ENCODE data around the gene IQSEC1. TPM values are rescaled to one million over a fixed set of nuclear protein-coding genes. Genes with fewer than 3 reads are reported as not detected.

The IQSEC1 gene
- total RNA-seq, 1 donor from 2014 or later: 34.2 TPM

GRCh38 chr3:12963231-12963896 lies 109.9 kb downstream of the IQSEC1 start:
- H3K27ac Mint-ChIP-seq: no peak overlapping the region
- H3K4me1 Mint-ChIP-seq (ENCODE audit: low read depth): peaks cover 45% of the 10 kb centered on the region
- no peak for TF ChIP-seq CTCF (IDR thresholded peaks at IDR 0.05; ENCODE audit: unreplicated experiment)
- no peaks in the 10 kb centered on the region for H3K36me3 Mint-ChIP-seq (ENCODE audit: insufficient read depth)
- no peak for DNase-seq (ENCODE audit: low spot score, unreplicated experiment)
- no peaks in the 10 kb centered on the region for H3K9me3 Mint-ChIP-seq (ENCODE audit: low read depth)
- peaks cover under 1% of the 10 kb centered on the region for H3K27me3 Mint-ChIP-seq
- no peak overlapping the region for H3K4me3 Mint-ChIP-seq (ENCODE audit: low read depth)

GRCh38 chr3:12962292-12962691 lies 110.9 kb downstream of the IQSEC1 start:
- H3K4me1 Mint-ChIP-seq (ENCODE audit: low read depth): peaks cover 43% of the 10 kb centered on the region
- no peaks in the 10 kb centered on the region for H3K36me3 Mint-ChIP-seq (ENCODE audit: insufficient read depth)
- no peaks in the 10 kb centered on the region for H3K27me3 Mint-ChIP-seq
- no peak for DNase-seq (ENCODE audit: low spot score, unreplicated experiment)
- no peak for TF ChIP-seq CTCF (IDR thresholded peaks at IDR 0.05; ENCODE audit: unreplicated experiment)
- H3K4me3 Mint-ChIP-seq (ENCODE audit: low read depth): no peak overlapping the region
- H3K9me3 Mint-ChIP-seq (ENCODE audit: low read depth): no peaks in the 10 kb centered on the region
- H3K27ac Mint-ChIP-seq: no peak overlapping the region

- no peak for DNase-seq (ENCODE audit: low spot score, unreplicated experiment)
- Mint-ChIP-seq H3K9me3 (ENCODE audit: low read depth) (no peaks in the 10 kb centered on the region), H3K27ac (no peak overlapping the region), H3K36me3 (ENCODE audit: insufficient read depth) (no peaks in the 10 kb centered on the region), H3K27me3 (no peaks in the 10 kb centered on the region), H3K4me3 (ENCODE audit: low read depth) (no peak overlapping the region), H3K4me1 (ENCODE audit: low read depth) (peaks cover 39% of the 10 kb centered on the region)
- no peak for TF ChIP-seq CTCF (IDR thresholded peaks at IDR 0.05; ENCODE audit: unreplicated experiment)
These were observed 111.6 kb downstream of the IQSEC1 start for GRCh38 chr3:12961697-12962036.

- Mint-ChIP-seq H3K9me3 (ENCODE audit: low read depth) (no peaks in the 10 kb centered on the region), H3K4me1 (ENCODE audit: low read depth) (peaks cover 34% of the 10 kb centered on the region), H3K27me3 (no peaks in the 10 kb centered on the region), H3K36me3 (ENCODE audit: insufficient read depth) (no peaks in the 10 kb centered on the region), H3K27ac (no peak overlapping the region), H3K4me3 (ENCODE audit: low read depth) (no peak overlapping the region)
- no peak for TF ChIP-seq CTCF (IDR thresholded peaks at IDR 0.05; ENCODE audit: unreplicated experiment)
- no peak for DNase-seq (ENCODE audit: low spot score, unreplicated experiment)
These were observed 112.1 kb downstream of the IQSEC1 start for GRCh38 chr3:12961007-12961696.

DNA sequence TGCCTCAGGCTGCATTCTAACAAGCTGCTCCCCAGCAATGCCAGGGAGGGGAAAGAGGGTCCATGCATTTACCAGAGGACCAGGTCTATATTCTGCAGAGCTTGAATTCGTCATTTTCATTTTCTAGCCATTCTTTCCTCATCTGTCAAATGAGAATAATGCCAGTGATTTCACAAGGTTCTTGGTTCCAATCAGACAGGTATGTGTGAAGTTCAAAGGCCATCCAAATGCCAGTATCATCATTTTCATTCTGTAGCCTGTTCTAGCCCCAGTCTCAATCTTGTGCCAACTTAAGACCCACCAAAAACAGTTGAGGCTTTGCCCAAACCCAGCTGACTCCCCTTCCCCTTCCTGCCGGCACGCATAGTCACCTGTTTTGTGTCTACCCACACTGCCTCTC lies 112.7 kb downstream of the IQSEC1 start:
- Mint-ChIP-seq H3K36me3 (ENCODE audit: insufficient read depth) (no peaks in the 10 kb centered on the region), H3K9me3 (ENCODE audit: low read depth) (no peaks in the 10 kb centered on the region), H3K27ac (no peak overlapping the region), H3K27me3 (no peaks in the 10 kb centered on the region), H3K4me3 (ENCODE audit: low read depth) (no peak overlapping the region), H3K4me1 (ENCODE audit: low read depth) (peaks cover 27% of the 10 kb centered on the region)
- no peak for TF ChIP-seq CTCF (IDR thresholded peaks at IDR 0.05; ENCODE audit: unreplicated experiment)
- DNase-seq (ENCODE audit: low spot score, unreplicated experiment): no peak
